ENCODE results near the gene SLC44A1. TPM values are rescaled to one million over a fixed set of nuclear protein-coding genes. Genes with fewer than 3 reads are reported as not detected.

Gene SLC44A1
- total and polyA plus RNA-seq, 2 of the 13 experiments (the other 11 are each of a cell fraction or from before 2014, with no cell fraction given): 21.4 to 40.8 TPM

DNA sequence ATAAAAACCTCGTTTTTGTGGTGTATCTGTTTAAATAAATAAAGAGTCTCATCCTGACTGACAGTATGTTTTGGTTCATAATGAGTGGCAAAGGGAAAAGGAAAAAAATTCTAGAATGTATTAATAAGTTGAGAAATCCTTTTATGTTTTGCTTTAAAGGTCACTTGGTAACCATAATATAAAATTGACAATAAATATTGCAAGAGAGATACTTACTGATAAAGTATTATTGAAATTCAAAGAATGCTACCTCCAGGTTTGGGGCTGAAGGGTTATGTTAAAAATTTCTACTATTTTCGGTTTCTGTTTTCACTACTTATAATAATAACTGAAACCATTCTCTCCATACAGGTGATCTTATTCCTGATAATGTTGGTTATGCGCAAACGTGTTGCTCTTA lies 118.0 kb downstream of the SLC44A1 start (continued):
- TF ChIP-seq, protein P1, sequence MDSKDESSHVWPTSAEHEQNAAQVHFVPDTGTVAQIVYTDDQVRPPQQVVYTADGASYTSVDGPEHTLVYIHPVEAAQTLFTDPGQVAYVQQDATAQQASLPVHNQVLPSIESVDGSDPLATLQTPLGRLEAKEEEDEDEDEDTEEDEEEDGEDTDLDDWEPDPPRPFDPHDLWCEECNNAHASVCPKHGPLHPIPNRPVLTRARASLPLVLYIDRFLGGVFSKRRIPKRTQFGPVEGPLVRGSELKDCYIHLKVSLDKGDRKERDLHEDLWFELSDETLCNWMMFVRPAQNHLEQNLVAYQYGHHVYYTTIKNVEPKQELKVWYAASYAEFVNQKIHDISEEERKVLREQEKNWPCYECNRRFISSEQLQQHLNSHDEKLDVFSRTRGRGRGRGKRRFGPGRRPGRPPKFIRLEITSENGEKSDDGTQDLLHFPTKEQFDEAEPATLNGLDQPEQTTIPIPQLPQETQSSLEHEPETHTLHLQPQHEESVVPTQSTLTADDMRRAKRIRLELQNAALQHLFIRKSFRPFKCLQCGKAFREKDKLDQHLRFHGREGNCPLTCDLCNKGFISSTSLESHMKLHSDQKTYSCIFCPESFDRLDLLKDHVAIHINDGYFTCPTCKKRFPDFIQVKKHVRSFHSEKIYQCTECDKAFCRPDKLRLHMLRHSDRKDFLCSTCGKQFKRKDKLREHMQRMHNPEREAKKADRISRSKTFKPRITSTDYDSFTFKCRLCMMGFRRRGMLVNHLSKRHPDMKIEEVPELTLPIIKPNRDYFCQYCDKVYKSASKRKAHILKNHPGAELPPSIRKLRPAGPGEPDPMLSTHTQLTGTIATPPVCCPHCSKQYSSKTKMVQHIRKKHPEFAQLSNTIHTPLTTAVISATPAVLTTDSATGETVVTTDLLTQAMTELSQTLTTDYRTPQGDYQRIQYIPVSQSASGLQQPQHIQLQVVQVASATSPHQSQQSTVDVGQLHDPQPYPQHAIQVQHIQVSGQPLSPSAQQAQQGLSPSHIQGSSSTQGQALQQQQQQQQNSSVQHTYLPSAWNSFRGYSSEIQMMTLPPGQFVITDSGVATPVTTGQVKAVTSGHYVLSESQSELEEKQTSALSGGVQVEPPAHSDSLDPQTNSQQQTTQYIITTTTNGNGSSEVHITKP (CRISPR knock-in tag; IDR thresholded peaks at IDR 0.05; ENCODE audit: low read depth): no peak
- TF ChIP-seq, protein P2, sequence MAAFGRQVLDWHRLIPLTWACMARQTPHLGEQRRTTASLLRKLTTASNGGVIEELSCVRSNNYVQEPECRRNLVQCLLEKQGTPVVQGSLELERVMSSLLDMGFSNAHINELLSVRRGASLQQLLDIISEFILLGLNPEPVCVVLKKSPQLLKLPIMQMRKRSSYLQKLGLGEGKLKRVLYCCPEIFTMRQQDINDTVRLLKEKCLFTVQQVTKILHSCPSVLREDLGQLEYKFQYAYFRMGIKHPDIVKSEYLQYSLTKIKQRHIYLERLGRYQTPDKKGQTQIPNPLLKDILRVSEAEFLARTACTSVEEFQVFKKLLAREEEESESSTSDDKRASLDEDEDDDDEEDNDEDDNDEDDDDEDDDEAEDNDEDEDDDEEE (CRISPR knock-in tag; IDR thresholded peaks at IDR 0.05): no peak
- TF ChIP-seq ZNF577 (CRISPR knock-in tag; IDR thresholded peaks at IDR 0.05; ENCODE audit: borderline replicate concordance, low read depth): no peak
- TF ChIP-seq, protein P3, sequence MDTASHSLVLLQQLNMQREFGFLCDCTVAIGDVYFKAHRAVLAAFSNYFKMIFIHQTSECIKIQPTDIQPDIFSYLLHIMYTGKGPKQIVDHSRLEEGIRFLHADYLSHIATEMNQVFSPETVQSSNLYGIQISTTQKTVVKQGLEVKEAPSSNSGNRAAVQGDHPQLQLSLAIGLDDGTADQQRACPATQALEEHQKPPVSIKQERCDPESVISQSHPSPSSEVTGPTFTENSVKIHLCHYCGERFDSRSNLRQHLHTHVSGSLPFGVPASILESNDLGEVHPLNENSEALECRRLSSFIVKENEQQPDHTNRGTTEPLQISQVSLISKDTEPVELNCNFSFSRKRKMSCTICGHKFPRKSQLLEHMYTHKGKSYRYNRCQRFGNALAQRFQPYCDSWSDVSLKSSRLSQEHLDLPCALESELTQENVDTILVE (CRISPR knock-in tag; IDR thresholded peaks at IDR 0.05): no peak
- no peak for TF ChIP-seq SAP130 (CRISPR knock-in tag; IDR thresholded peaks at IDR 0.05; ENCODE audit: low read depth)
- TF ChIP-seq CC2D1A (CRISPR knock-in tag; IDR thresholded peaks at IDR 0.05): no peak
- no peak for TF ChIP-seq ZMAT3 (CRISPR knock-in tag; conservative IDR thresholded peaks at IDR 0.05)

DNA sequence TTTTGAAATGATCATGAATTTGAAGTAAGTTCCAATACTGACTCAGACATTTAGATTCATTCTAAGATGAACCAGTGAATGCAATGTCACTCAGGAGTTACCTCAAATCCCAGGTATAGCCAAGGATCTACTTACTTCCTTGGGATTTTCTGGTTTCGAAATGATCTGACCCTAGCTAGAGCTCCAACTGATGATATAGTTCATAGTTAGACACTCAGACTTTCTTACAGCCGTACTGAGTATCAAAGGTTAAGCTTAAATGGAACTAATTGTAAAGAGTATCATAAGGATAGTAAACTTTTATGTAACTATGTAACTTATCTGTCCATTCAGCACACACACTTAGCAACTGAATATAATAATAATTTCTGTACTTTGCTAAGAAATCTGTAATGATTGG lies 119.4 kb downstream of the SLC44A1 start:
- ATAC-seq (no peak), FAIRE-seq (no peak), DNase-seq (ENCODE audit: low spot score) (no peak)
- H2AFZ ChIP-seq (ENCODE audit: low read length): no peak overlapping the region
- WGBS (ENCODE audit: low lambda C conversion rate): 98% methylated on average over 2 of the region's 2 CpGs
- peaks cover 7 to 28% of the 10 kb centered on the region in 2 experiments for H3K36me3 ChIP-seq (replicated peaks in 1 of 2; ENCODE audit: control insufficient read depth in 1 of 2, insufficient read depth in 2 of 2, low read length in 2 of 2)
- no peak overlapping the region for H3K4me2 ChIP-seq (ENCODE audit: low read depth, low read length)
- H3K4me3 ChIP-seq (replicated peaks in 1 of 3; ENCODE audit: insufficient read depth in 1 of 3, low read depth in 2 of 3, low read length in 3 of 3): no peak overlapping the region
- no peaks in the 10 kb centered on the region for H4K20me1 ChIP-seq (ENCODE audit: insufficient read depth, low read length)
- H3K9me3 ChIP-seq (ENCODE audit: low read length): no peaks in the 10 kb centered on the region
- no peaks in the 10 kb centered on the region for H3K4me1 ChIP-seq (ENCODE audit: insufficient read depth, low read length)
- in situ Hi-C loops (cut with HindIII; ENCODE audit: extremely low pct_ligation_motif_present, low pct_unique_long_range_greater_than_20kb): no loop called here
- no peaks in the 10 kb centered on the region for H3K79me2 ChIP-seq (ENCODE audit: insufficient read depth, low read length)
- POLR2A ChIA-PET: no interaction called here
- no TSS peak for BruUV-seq (replicated peaks)
- TF ChIP-seq ZBTB7A (CRISPR knock-in tag; IDR thresholded peaks at IDR 0.05) (no peak), PHB2 (IDR thresholded peaks at IDR 0.05; ENCODE audit: partially characterized antibody) (no peak), ELF4 (CRISPR knock-in tag; IDR thresholded peaks at IDR 0.05; ENCODE audit: borderline replicate concordance) (no peak), FOXK2 (IDR thresholded peaks at IDR 0.05) (no peak), ZNF547 (CRISPR knock-in tag; IDR thresholded peaks at IDR 0.05) (no peak), KAT2B (IDR thresholded peaks at IDR 0.05; ENCODE audit: borderline replicate concordance, low read depth, low read length) (no peak), ZNF850 (CRISPR knock-in tag; conservative IDR thresholded peaks at IDR 0.05) (no peak), ZNF577 (CRISPR knock-in tag; IDR thresholded peaks at IDR 0.05; ENCODE audit: borderline replicate concordance, low read depth) (no peak)
- TF ChIP-seq, protein P4, sequence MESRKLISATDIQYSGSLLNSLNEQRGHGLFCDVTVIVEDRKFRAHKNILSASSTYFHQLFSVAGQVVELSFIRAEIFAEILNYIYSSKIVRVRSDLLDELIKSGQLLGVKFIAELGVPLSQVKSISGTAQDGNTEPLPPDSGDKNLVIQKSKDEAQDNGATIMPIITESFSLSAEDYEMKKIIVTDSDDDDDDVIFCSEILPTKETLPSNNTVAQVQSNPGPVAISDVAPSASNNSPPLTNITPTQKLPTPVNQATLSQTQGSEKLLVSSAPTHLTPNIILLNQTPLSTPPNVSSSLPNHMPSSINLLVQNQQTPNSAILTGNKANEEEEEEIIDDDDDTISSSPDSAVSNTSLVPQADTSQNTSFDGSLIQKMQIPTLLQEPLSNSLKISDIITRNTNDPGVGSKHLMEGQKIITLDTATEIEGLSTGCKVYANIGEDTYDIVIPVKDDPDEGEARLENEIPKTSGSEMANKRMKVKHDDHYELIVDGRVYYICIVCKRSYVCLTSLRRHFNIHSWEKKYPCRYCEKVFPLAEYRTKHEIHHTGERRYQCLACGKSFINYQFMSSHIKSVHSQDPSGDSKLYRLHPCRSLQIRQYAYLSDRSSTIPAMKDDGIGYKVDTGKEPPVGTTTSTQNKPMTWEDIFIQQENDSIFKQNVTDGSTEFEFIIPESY (CRISPR knock-in tag; IDR thresholded peaks at IDR 0.05): no peak
- TF ChIP-seq, protein P5, sequence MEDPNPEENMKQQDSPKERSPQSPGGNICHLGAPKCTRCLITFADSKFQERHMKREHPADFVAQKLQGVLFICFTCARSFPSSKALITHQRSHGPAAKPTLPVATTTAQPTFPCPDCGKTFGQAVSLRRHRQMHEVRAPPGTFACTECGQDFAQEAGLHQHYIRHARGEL (CRISPR knock-in tag; IDR thresholded peaks at IDR 0.05): no peak
- no peaks in the 10 kb centered on the region for H3K27me3 ChIP-seq (ENCODE audit: control insufficient read depth in 1 of 2, insufficient read depth in 2 of 2, low read length in 2 of 2)
- CTCF ChIA-PET (ENCODE audit: low intra/inter-chr PET ratio, low total read pairs): no interaction called here
- intact Hi-C loops (cut with micrococcal nuclease; ENCODE audit: unreplicated experiment): no loop called here
- no peak overlapping the region for H3K27ac ChIP-seq (ENCODE audit: extremely low read length, insufficient read depth, low read length)
- H3K9ac ChIP-seq (ENCODE audit: insufficient read depth, low read depth, low read length): no peak overlapping the region
